HG03571 (cell line): ENCODE measurements around the gene MYH7.
"Not testable (repeated sequence)": the region's sequence is repeated elsewhere in the genome, so short reads cannot be mapped to it uniquely, and the experiment has no call there.

Experiments
- ATAC-seq: cut with Tn5 transposase; IDR thresholded peaks from one replicate; pipeline ENCODE4 v1.9.1; 2021; ENCODE audit not compliant: unreplicated experiment

MYH7 gene

DNA sequence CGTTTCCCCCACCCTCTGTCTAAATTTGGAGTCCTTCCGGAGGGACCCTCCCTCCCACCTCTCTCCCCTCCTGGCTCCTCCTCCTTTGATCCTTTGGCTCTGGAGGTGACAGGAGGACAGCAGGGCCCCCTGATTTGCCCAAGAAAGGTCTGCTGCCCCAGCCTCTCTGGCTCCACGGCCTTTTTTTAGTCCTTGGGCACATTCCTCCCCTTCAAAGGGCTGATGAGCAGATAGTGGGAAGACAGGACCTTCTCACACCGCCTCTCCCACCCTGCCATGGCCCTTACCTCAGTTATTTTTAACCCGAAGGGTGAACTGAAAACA lies 27.2 kb downstream of the MYH7 start:
- ATAC-seq = no peak

DNA sequence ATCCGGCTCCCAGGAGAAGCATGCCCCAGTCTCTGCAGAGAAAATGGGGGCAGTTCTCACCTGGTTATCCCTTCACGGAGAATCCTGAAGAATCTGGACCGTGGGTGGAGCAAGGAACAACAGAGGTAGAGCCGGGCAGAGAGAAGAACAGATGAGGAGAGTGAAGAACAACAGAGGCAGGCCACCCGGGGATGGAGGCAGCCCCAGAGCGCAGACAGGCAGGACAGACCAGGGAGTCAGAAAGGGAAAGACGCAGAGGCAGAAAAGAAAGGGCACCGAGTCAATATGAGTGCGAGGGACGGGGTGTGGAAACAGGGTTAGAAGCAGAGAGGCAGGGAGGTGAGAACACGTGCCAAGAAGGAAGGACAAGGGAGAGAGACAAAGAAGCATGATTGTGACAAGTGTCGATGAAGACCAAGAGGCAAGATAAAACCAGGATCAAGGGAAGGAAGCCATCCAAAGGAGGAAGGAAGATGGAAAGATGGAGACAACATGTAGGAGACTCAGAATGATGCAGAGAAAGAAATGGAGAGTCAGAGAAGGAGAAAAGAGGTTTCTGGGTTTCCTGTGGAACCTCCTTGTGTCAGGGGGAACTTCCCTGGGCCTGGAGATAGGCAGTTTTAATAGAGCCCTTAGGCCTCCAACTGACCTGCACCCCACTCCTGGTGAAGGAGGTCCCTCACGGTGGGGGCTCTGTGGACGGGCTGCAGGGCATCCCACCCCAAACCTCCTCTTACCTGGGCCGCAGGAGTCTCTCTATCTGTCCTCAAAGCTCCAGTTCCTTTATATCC lies 27.7 kb downstream of the MYH7 start, which contains the start of gene MYH6:
TSS of gene MYH6 (minus strand) at position 758 of the 791 bp plus-strand sequence. CDS start 1,050 bp downstream, outside the sequence.
- no peak for ATAC-seq

DNA sequence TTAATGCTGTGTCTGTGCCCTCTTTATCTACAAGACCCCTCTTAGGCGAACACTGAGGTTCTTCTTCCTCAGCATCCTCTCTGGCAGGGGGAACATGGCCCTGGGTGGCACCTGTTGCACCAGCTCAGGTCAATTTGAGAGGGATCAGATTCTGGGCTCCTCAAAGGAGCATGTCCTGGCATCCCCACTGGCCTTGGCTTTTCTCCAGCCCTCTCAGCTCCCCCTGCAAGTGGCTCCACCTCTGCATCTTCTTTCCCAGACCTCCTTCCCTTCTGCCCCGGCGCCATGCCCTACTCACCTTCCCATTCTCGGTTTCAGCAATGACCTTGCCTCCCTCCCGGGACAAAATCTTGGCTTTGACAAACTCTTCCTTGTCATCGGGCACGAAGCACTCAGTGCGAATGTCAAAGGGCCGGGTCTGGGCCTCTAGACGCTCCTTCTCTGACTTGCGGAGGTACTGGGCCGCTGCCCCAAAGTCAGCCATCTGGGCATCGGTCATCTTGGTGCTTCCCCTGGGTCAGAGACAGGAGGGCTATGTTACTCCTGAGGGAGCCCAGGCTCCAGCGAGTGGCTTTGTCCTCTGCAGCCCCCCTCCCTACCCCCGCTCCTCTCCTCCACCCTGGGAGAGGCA lies 28.6 kb downstream of the MYH7 start:
- no peak for ATAC-seq

DNA sequence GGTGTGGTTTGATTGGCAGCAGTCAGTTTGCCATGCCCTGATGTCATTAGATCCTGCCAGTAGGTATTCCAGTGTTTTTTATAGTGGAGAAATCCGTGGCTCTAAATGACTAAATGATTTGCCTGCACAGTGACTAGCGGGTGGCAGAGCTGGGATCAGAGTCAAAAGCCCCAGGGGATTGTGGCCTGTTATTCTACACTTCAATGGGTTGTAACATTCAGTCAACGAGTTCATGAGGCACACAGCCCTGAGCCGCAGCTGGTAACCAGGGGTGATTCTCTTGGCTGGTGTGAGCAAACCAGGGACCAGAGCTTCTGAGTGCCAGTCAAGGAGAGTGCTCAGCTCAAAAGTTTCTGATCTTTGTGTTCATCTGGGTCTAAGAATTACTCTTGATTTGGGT lies 29.2 kb downstream of the MYH7 start:
- ATAC-seq = no peak

DNA sequence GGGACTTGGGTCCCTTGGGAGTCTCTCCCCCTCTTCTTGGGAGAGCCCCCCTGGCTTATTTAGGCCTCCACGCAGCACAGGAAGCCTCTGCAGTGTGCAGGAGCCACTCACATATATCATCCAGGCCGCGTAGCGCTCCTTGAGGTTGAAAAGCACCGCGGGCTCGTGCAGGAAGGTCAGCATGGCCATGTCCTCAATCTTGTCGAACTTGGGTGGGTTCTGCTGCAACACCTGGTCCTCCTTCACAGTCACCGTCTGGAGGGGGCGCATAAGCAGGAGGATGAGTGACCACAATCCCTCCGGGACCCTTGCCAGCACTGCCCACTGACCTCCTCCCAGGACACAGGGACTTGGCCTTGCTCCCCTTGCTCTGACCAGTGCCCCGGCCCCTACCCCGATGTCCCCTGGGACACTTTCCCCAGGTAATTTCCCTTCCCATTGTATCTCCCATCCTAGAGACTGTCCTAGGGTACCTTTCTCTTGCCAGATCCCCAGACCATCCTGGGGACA lies 29.9 kb downstream of the MYH7 start:
- no peak for ATAC-seq

DNA sequence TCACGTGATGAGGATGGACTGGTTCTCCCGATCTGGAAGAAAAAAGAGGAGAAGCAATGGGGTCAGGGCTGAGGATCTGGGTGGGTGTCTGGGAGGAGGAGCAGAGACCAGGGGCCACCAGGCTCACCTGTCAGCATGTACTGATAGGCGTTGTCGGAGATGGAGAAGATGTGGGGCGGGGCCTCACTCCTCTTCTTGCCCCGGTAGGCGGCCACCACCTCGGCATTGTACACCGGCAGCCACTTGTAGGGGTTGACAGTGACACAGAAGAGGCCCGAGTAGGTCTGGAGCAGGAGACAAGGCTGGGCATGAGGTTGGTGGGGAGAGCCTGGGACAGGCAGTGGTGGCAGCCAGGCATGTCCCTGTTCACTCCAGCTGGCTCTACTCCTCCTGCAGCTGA lies 30.4 kb downstream of the MYH7 start:
- ATAC-seq = no peak

DNA sequence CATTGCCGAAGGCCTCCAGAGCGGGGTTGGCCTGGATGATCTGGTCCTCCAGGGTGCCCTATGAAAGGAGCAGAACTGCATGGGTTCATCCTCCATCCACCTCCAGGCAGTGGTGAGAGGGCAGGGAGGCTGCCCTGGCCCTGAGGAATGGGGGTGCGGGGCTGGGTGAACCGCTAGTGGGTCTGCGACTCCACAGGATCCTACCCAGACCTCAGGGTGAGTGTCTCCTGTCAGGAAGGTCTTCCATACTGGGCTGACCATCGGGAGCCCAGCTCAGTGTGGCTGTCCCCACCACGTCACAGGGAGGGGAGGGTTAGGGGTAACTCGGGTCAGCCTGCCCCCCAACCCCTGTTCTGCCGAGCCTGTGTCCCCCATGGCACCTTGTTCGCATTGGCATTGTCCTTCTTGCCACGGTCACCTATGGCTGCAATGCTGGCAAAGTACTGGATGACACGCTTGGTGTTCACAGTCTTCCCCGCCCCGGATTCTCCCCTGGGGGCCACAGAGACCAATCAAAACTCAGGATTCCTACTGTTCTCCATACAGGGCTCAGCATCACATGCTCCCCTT lies 31.0 kb downstream of the MYH7 start:
- no peak for ATAC-seq

DNA sequence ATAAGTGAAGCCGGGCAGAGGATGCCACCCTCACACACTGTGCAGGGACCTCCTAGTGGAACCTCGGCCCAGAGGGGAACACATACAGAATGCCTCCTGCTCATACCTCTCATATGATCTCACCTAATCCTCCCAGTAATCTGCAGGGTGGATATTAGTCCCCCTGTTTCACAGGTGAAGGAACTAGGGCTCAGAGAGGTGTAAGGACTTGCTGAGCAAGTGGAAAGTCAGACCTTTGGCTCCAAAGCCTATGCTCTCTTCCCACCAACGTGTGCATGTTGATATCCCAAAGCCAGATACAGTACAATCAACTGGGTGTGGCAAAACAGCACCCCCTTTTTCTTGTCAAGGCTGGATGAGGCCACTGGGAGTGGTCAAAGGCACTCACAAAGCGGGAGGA lies 31.6 kb downstream of the MYH7 start:
- no peak for ATAC-seq

DNA sequence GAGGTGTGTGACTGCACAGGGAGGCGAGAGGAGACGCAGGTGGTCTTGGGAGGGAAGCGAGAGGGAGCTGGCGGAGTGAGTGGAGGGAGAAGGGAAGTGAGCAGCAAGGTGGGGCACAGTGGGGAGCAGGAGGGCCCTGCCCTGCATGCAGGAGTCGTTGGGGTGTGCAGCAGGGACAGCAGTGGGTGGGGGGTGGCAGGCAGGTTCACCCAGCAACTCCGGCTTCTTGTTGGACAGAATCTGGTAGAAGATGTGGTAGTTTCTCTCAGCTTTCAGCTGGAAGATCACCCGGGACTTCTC lies 32.4 kb downstream of the MYH7 start:
- no peak for ATAC-seq

DNA sequence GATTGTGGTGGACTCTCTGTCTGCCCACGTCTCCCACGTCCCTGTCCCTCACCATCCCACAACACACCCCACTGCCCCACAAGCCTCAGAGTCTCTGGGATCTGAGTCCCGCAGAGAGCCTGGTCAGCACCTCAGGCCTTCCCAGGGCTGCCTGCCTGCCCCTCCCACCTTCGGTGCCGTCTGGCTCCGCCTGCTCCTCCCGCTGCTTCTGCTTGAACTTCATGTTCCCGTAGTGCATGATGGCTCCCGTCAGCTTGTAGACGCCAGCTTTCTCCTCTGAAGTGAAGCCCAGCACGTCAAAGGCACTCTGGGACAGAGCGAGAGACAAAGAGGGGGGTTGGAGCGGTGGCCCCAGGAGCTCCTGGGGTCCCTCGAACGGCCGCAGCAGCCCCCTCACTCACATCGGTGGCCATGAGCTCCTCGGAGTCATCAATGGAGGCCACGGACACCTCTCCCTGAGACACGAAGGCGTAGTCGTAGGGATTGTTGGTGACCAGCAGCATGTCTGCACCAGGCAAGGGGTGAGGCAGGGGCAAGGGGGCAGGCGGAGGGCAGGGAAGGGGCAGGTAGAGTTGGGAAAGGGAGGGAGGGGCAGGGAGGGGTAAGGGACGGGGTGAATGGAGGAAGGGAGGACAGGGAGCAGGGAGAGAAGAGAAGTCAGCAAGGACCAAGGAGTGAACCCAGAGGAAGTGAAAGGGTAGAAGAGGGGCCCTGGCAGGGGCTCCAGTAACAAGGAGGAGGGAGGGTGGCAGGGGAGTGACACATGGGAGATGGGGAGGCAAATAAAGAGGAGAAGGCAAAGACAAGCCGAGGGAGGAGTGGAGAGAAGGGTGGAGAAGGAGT lies 32.9 kb downstream of the MYH7 start:
- no peak for ATAC-seq

DNA sequence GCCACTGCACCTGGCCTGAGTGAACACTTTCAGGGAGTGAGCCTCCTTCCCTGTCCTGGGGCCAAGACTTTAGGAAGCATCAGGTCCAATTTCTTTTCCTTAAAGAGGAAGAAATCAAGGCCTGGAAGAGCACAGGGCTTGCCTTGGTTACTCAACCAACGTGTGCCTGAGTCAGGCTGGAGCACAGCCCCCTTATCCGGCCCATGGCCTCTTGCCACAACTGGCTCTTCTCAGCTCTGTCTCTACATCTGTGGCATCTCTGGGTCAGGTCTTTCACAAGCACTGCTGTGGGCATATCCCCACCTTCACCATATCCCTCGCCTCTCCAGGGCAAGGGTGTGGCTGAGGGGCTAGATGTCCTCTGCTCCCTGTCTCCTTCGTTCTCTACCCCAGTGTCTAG lies 34.2 kb downstream of the MYH7 start:
- ATAC-seq = no peak

DNA sequence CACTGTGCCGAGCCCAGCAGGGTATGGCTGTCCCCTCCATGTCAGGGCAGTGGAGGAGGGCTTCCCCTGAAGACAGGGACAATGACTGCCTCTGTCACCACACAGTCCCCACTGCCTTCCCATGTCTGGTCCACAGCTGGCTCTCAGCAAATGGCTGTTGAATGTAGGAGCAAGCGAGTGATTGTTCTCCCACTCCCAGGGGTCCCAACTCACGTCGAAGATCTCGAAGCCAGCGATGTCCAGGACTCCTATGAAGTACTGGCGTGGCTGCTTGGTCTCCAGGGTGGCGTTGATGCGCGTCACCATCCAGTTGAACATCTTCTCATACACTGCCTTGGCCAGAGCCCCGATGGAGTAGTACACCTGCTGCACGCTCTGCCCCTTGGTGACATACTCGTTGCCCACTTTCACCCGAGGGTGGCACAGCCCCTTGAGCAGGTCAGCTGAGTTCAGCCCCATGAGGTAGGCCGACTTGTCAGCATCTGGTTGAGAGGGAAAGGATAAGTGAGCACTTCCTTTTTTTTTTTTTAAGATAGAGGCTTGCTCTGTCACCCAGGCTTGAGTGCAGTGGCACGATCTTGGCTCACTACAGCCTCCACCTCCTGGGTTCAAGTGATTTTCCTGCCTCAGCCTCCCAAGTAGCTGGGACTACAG lies 34.8 kb downstream of the MYH7 start:
- not testable (repeated sequence) for ATAC-seq

DNA sequence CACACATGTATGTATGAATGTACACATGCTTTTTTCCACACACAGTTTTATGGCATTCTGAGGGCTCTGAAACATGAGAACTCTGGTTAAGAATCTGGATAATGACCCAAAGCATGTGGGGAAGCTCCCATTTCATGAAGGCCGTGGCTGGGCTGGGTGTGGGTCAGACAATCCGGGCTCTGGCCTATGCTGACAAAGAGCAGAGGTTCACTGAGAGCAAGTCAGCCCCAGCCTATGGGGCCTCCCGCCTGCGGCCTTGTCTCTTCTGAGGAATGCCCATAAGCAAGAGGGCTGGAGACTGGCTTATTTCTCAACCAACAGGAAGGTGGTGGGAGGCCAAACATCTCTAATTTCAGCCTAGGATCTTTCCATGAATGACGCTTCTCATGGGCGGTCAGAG lies 35.9 kb downstream of the MYH7 start:
- ATAC-seq = no peak

DNA sequence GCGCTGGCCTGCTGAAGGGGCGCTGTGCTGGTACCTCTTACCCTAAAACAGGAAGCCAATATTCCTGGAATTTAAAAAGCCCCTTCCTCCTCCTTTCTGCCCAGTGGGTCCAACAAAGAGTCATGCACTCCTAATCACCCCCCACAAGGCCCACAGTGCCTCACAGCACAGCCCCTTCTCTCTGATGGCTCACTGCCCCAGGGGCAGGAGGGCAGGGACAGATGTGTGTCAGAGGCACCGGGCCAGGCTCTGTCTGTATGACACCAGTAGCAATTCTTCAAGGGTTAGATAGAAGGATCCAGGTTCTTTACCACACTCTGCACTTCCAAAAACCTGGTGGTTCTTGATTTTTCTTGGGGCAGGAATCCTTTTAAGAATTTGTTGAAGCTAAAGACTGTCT lies 36.3 kb downstream of the MYH7 start:
- no peak for ATAC-seq

DNA sequence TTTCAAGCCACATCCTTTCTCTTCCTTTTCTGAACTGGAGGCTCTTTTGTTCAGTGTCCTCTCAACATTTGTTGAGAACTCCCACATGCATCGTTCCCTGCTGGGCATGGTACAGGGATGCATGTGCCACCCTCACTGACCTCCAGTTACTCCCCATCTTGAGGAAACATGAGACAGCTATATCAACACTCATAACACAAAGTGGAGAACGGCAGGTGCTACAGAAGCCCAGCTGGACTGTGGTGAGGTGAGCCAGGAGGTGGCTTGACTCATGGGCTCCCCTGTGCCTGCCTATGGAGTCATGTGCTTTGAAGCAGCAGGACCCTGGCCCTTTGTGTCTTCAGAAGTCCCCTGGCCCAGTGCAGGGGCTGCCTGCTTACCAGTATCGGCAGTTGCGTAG lies 37.1 kb downstream of the MYH7 start:
- no peak for ATAC-seq

DNA sequence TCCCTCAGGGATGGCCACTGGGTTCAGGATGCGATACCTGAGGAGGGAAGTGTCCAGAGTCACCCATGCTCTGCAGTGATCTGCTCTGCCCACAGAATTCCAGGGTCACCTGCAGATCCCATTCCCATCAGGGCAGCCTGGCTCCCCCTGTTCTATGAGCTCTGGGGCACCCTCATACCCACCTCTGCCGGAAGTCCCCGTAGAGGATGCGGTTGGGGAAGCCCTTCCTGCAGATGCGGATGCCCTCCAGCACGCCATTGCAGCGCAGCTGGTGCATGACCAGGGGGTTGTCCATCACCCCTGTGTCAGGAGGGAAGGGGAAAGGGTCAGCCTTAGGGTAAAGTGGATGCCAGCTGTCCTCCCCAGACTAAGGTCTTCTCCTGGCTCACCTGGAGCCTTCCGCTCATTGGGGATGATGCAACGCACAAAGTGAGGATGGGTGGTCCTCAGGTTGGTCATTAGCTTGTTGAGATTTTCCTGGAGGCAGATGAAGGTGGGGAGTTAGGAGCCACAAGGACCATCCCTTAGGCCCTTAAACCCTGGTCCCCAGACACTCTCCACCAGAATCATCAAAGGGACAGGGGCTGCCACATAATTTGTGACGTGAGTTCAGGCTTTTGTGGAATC lies 38.6 kb downstream of the MYH7 start:
- ATAC-seq = no peak

DNA sequence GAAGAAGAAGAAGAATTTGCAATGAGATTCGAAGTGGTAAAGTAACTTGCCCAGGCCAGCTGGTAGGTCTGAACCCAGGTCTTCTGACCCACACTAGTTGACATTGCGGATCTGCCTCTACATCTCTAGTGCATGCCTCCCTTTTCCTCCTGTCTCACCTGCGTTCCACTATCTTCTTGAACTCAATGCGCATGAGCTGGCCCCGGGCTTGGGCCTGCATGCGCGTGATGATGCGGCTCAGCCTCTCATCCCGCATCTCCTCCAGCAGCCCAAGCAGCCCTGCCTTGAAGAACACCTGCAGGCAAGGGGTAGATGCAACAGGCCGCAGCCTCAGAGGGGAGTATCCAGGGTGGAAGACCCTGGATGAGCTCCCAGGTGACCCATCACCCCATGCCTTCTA lies 39.3 kb downstream of the MYH7 start:
- ATAC-seq = no peak

DNA sequence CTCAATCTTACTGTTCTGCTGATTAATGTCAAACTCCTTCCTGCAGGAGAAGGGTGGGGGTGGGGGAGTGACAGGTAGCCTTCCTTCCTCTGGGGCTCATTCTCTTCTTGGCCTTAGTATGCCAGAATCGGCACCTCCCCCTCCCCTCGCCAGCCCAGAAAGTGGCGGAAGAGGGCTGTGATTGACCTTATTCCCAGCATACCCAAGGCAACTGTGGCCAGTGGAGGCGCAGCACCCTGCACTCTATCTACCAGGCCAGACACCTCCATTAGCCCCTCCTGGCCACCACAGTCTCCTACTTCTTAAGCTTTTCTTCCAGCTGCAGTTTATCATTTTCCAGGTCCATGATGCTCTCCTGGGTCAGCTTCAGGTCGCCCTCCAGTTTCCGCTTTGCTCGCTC lies 42.8 kb downstream of the MYH7 start:
- no peak for ATAC-seq

DNA sequence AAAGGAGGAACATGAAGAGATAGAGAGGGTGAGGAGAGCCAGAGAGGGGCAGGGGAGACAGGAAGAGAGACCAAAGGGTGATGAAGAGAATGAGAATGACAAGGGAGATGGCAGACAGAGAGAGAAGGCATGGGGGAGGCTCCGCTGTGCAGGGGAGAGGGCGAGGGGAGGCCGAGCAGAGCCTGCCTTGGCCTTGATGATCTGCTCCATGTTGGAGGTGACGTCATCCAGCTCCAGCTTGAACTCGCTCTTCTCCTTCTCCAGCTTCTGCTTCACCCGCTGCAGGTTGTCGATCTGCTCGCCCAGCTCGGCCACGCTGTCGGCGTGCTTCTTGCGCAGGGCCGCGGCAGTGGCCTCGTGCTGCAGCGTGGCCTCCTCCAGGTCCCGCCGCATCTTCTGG lies 45.6 kb downstream of the MYH7 start:
- not testable (repeated sequence) for ATAC-seq

DNA sequence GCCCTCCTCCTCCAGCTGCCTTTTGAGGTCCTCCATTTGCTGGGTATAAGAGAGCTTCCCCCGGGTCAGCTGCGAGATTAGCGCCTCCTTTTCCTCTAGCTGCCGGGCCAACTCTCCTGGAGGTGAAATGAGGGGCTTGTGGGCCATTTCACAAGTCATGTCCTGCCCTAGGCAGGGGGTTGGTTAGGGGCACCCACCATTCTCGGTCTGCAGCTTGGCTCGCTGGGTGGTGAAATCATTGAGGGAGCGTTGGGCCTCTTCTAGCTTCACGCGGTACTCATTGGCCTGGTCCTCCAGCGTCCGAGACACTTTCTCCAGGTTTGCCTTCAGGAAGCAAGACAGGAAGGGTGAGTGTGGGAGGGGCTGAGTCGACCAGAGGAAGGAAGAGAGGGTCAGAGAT lies 46.1 kb downstream of the MYH7 start:
- no peak for ATAC-seq

DNA sequence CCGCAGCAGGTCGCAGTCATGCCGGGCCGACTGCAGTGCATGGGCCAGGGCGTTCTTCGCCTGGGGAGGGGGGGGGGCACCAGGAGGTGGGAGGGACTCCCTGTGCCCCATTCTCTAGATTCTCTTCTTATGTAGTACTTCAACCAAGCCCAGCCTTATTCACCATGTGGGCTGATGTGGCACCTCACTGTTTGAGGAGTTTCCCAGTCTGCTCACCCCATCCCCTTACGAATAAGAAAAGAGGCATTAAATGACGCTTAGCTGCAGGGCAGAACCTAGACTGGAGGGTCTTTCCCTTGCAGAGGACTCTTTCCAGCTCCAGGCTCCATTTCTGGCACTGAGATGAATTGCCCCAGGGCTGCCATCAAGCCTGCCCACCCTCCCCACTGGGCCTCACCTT lies 46.5 kb downstream of the MYH7 start:
- ATAC-seq = no peak
